GM04503 (cell line): ENCODE measurements around the gene MYO1E.

Experiments
- DNase-seq: peaks from one replicate; pipeline ENCODE4 v3.0.0-alpha.2; 2012; ENCODE audit warnings: low read depth

Gene MYO1E

GRCh38 chr15:59259137-59259943 is 113.3 kb downstream of the MYO1E start:
- DNase-seq = no peak

GRCh38 chr15:59258317-59258716 is 114.4 kb downstream of the MYO1E start:
- DNase-seq = no peak

GRCh38 chr15:59257140-59257539 is 115.5 kb downstream of the MYO1E start:
- DNase-seq = no peak

DNA sequence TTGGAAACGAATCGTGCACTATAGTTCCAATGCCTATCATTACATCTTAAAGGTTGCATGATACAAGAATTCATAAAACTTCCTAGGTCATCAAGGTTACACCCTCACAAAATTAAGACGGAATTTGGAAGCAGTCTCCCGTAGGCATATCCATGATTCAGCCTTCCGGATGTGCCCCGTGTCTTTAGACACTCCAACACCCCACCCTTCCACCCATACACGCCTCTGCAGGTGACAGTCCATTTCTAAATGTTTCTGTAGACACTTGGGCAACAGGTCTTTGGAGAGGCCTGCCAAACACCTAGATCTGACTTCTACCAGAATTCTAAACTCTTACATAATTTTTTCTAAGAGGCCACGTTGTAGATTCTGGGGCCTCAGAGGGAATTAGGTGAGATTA is 116.2 kb downstream of the MYO1E start:
- no peak for DNase-seq

DNA sequence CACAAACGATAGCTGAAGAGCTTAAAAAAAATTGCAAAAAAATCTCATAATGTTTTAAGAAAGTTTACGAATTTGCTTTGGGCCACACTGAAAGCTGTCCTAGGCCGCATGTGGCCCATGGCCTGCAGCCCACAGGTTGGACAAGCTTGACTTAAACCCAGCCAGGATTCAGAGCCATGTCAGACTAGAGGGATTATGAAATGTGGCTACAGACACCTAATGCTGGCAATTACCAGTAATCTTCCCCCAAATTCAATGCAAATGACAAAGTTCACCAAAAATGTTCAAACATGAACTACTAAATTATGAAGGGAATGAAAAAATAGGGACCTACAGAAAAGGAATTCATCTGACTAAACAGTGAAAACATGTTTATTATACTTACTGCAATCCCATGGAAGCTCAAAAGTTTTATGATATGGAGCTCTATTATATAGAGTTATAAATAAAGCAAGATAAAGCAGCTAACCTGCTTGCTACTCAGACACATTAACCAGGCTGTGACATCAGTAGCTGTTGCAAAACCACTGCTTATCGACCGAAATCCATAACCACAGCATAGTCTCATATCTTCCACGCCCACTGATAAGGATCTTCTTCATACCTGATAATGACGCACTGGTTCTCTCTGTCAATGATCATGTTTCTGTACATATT is 116.9 kb downstream of the MYO1E start:
- DNase-seq = no peak

- no peak for DNase-seq
These were observed 120.5 kb downstream of the MYO1E start for GRCh38 chr15:59252137-59252536.

GRCh38 chr15:59251001-59251845 is 121.4 kb downstream of the MYO1E start:
- no peak for DNase-seq

DNA sequence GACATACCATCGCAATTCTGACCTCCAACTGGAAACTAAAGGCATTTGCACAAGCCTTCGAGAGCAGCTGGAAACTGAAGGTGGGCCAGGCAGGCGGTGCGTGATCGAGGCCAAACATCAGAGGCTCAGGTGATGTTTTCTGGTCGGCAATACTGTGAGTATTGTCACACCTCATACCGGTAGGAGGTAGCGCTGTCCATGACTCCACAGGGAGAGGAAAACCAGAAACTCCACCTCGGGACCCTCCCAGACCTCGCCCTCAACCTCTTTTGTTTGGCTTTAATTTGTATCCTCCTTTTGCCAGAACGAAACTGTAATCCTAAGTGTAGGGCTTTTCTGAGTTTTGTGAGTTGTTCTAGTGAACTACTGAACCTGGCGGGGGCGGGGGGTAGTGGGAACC is 122.4 kb downstream of the MYO1E start:
- no peak for DNase-seq

DNA sequence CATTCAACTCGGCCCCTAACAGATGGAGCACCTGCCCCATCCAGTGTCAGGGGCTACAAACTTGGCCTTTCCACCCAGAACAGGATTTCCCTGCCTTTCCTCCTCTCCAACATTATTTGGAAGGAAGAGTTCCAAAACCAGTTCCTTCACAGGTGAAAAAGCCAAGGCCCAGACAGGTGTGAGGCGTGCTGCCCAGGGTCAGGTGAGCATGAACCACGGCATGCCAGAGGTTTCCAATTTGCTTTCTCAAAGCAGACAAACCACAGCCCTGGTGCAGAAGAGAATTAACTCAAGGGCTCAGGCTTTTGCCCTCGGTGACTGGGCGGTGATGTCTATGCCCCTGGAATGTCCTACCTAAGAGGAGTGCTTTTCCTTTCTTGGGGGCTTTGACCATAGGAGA is 122.9 kb downstream of the MYO1E start:
- DNase-seq = no peak

- no peak for DNase-seq
These were observed 125.3 kb downstream of the MYO1E start for GRCh38 chr15:59247364-59247763.

DNA sequence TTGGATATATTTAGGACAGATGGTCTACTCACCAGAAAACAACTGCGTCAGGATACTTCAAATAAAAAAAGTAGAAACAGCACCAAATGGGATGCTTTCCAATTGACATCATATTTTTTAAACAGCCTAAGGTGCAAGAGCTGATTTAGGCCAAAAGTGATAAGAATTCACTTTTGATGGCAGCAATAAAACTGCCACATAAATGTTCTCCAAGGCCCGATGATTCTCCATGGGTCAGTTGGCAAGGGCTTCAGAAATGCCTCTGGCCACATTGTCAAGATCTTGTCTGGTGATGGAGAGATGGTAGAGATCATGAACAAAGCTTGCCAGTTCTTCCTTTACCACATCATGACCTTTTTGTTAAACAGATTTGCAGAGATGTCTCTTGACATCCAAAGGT is 127.1 kb downstream of the MYO1E start:
- DNase-seq = no peak

- no peak for DNase-seq
These were observed 128.3 kb downstream of the MYO1E start for GRCh38 chr15:59244337-59244736.

- DNase-seq = no peak
These were observed 129.0 kb downstream of the MYO1E start for GRCh38 chr15:59243622-59244021.

- no peak for DNase-seq
These were observed 130.0 kb downstream of the MYO1E start for GRCh38 chr15:59242649-59243048.

GRCh38 chr15:59240036-59240435 is 132.6 kb downstream of the MYO1E start:
- no peak for DNase-seq

GRCh38 chr15:59237924-59238331 is 134.7 kb downstream of the MYO1E start:
- no peak for DNase-seq

GRCh38 chr15:59237119-59237855 is 135.4 kb downstream of the MYO1E start:
- no peak for DNase-seq

GRCh38 chr15:59236394-59236793 is 136.3 kb downstream of the MYO1E start:
- no peak for DNase-seq

- DNase-seq = peak; percentile 78
These were observed 140.2 kb downstream of the MYO1E start for GRCh38 chr15:59232476-59232875.

DNA sequence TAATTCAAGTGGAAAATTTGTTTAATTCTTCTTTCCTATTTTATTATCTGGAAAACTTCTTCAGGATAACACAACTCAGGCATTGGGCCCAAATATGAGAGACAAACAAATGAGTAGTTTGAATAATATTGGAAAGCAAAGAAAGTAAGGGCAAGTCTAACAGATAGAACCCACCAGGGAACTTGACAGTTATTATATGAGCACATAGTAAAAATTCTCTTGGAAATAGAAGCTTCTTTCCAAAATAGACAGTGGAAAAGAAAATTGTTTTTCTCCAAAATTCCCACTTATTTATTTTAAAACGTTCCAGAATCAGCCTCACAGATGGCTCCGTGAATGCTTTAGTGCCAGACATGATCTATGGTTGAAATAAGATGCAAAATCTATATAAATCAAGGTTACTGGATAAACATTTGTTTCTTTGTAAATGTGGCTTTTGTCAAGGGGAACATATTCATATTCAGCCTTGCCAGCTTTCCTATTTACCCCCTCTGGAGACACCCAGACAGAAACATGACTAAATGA is 142.1 kb downstream of the MYO1E start:
- no peak for DNase-seq

DNA sequence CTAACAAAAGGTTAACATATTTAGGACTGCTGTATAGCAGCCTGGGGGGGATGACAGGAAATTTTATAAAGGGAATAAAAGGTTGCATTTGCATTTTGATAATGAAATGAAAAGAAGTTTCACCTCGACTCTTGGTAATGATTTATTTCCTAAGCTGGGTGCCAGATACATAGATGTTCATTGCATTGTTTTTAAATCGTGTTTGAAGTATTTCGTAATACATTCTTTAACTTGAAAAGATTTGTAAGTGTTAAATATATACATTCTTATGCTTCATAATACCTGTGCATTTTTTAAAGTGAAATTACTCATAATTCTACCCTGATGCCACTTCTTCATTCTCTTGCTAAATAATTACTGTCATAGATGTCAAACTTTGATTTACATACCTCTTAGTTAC is 143.2 kb downstream of the MYO1E start:
- no peak for DNase-seq

GRCh38 chr15:59229015-59229414 is 143.7 kb downstream of the MYO1E start:
- no peak for DNase-seq
